NB4 (cell line): ENCODE measurements around the gene CCDC73.
A peak's percentile ranks its signal among the peaks of the same experiment; 100 is the strongest.
"Not testable (repeated sequence)": the region's sequence is repeated elsewhere in the genome, so short reads cannot be mapped to it uniquely, and the experiment has no call there.

Source experiments
- DNase-seq: peaks from one replicate; pipeline ENCODE4 v3.0.0; 2010; ENCODE audit warnings: low read depth
- H3K4me3 ChIP-seq: one replicate; pipeline ENCODE4 v1.5.1; 2011; ENCODE audit warnings: mild to moderate bottlenecking, low read depth, low read length, moderate library complexity
- CTCF ChIP-seq: IDR thresholded peaks from one replicate; pipeline ENCODE4 v1.5.1; 2012; ENCODE audit warnings: low read depth, low read length
- MAX ChIP-seq: IDR thresholded peaks from 2 replicates; pipeline ENCODE4 v1.6.1; 2011; ENCODE audit warnings: low read depth, low read length
- MYC ChIP-seq: IDR thresholded peaks from 2 replicates; pipeline ENCODE4 v1.6.1; 2011; ENCODE audit warnings: low read depth, low read length
- POLR2A ChIP-seq: IDR thresholded peaks from 2 replicates; pipeline ENCODE4 v1.6.1; 2011; ENCODE audit warnings: mild to moderate bottlenecking; ENCODE audit not compliant: insufficient read length; ENCODE audit errors: extremely low read depth

Gene CCDC73

GRCh38 chr11:32610797-32611352 lies 183.6 kb downstream of the CCDC73 start:
- TF ChIP-seq CTCF (no peak), MAX (no peak), POLR2A (no peak), MYC (no peak)
- DNase-seq = no peak
- H3K4me3 ChIP-seq = no peak overlapping the region

- not testable (repeated sequence) for DNase-seq, H3K4me3 ChIP-seq
Observed at GRCh38 chr11:32608826-32609225, 185.6 kb downstream of the CCDC73 start.

- no peak for DNase-seq
- H3K4me3 ChIP-seq = no peak overlapping the region
- TF ChIP-seq CTCF (no peak), MYC (no peak), POLR2A (no peak), MAX (no peak)
Observed at GRCh38 chr11:32606220-32606619, 188.2 kb downstream of the CCDC73 start.

GRCh38 chr11:32602657-32603415 lies 191.6 kb downstream of the CCDC73 start:
- DNase-seq = no peak
- no peak for TF ChIP-seq MYC
- TF ChIP-seq CTCF = no peak
- no peak for TF ChIP-seq POLR2A
- no peak for TF ChIP-seq MAX
- no peak overlapping the region for H3K4me3 ChIP-seq

- no peak overlapping the region for H3K4me3 ChIP-seq
- TF ChIP-seq POLR2A (no peak), MYC (no peak), MAX (no peak), CTCF (no peak)
- DNase-seq = no peak
Observed at GRCh38 chr11:32597921-32598320, 196.5 kb downstream of the CCDC73 start.

GRCh38 chr11:32596114-32596513 lies 198.3 kb downstream of the CCDC73 start:
- DNase-seq, H3K4me3 ChIP-seq: not testable (repeated sequence)

- no peak for TF ChIP-seq MYC
- TF ChIP-seq MAX = no peak
- no peak for TF ChIP-seq POLR2A
- TF ChIP-seq CTCF = no peak
- peak; percentile 89 for DNase-seq
- H3K4me3 ChIP-seq = no peak overlapping the region
Observed at GRCh38 chr11:32594272-32594671, 200.2 kb downstream of the CCDC73 start.
